OCI-LY1 (cell line): ENCODE data around the gene CCDC60.

Experiments
- H2AFZ ChIP-seq: fragments of 200-600 bp; sonication (generic), shearing (Covaris generic); 2 replicates; pipeline ENCODE4 v1.6.0; 2014; ENCODE audit warnings: antibody characterized with exemption, mild to moderate bottlenecking, low read length
- H3F3A ChIP-seq: fragments of 200-600 bp; sonication (generic), shearing (Covaris generic); 2 replicates; pipeline ENCODE4 v1.6.0; 2014; ENCODE audit warnings: mild to moderate bottlenecking, antibody characterized with exemption, low read length, moderate library complexity; ENCODE audit not compliant: insufficient read depth
- H3K27ac ChIP-seq: fragments of 200-600 bp; sonication (generic); 2 replicates; pipeline ENCODE4 v1.5.1; 2014; ENCODE audit warnings: low read length, mixed run types, mild to moderate bottlenecking, low read depth; ENCODE audit not compliant: poor library complexity, severe bottlenecking
- H3K27me3 ChIP-seq: fragments of 200-600 bp; sonication (generic); 2 replicates; pipeline ENCODE4 v1.6.0; 2014; ENCODE audit warnings: antibody characterized with exemption, mild to moderate bottlenecking, low read length, moderate library complexity; ENCODE audit not compliant: insufficient read depth
- H3K36me3 ChIP-seq: fragments of 200-600 bp; sonication (generic); 2 replicates; pipeline ENCODE4 v1.6.1; 2014; ENCODE audit warnings: mild to moderate bottlenecking, antibody characterized with exemption, low read length, moderate library complexity, mixed read lengths; ENCODE audit not compliant: insufficient read depth
- H3K4me1 ChIP-seq: fragments of 200-600 bp; sonication (generic); 2 replicates; pipeline ENCODE4 v1.5.1; 2014; ENCODE audit warnings: mild to moderate bottlenecking, low read length, moderate library complexity; ENCODE audit not compliant: insufficient read depth, severe bottlenecking
- H3K4me2 ChIP-seq: fragments of 200-600 bp; sonication (generic), shearing (Covaris generic); 2 replicates; pipeline ENCODE4 v1.6.1; 2014; ENCODE audit warnings: low read length
- H3K4me3 ChIP-seq: fragments of 200-600 bp; sonication (generic); 2 replicates; pipeline ENCODE4 v1.5.1; 2014; ENCODE audit warnings: low read length, low read depth, mild to moderate bottlenecking, mixed read lengths; ENCODE audit not compliant: poor library complexity, severe bottlenecking
- H3K79me2 ChIP-seq: fragments of 200-600 bp; shearing (Covaris generic); 2 replicates; pipeline ENCODE4 v1.6.1; 2016; ENCODE audit warnings: mixed run types, low read length, mixed read lengths; ENCODE audit not compliant: insufficient read depth
- H3K9ac ChIP-seq: fragments of 200-600 bp; sonication (generic), shearing (Covaris generic); 2 replicates; pipeline ENCODE4 v1.6.1; 2014; ENCODE audit warnings: mild to moderate bottlenecking, low read length, mixed read lengths
- H3K9me2 ChIP-seq: fragments of 200-600 bp; sonication (generic), shearing (Covaris generic); 2 replicates; pipeline ENCODE4 v1.6.1; 2014; ENCODE audit warnings: low read depth, mild to moderate bottlenecking, low read length, mixed read lengths
- H3K9me3 ChIP-seq: fragments of 200-600 bp; shearing (Covaris generic); 2 replicates; pipeline ENCODE4 v1.6.1; 2014; ENCODE audit warnings: low read length, mixed read lengths
- H4K20me1 ChIP-seq: fragments of 200-600 bp; sonication (generic), shearing (Covaris generic); 2 replicates; pipeline ENCODE4 v1.6.0; 2016; ENCODE audit warnings: mild to moderate bottlenecking, low read length; ENCODE audit not compliant: insufficient read depth
- CTCF ChIP-seq: fragments of 200-600 bp; sonication (generic), shearing (Covaris generic); IDR thresholded peaks from 2 replicates; pipeline ENCODE4 v1.5.1; 2017; ENCODE audit warnings: mild to moderate bottlenecking, antibody characterized with exemption, low read length, moderate library complexity, mixed read lengths
- EZH2 ChIP-seq: fragments of 200-600 bp; sonication (generic), shearing (Covaris generic); IDR thresholded peaks from 2 replicates; pipeline ENCODE4 v1.8.0; 2017; ENCODE audit warnings: borderline replicate concordance, mixed run types, mild to moderate bottlenecking, antibody characterized with exemption, low read length, moderate library complexity, mixed read lengths

The CCDC60 gene

GRCh38 chr12:119384340-119384739 is 49.8 kb downstream of the CCDC60 start:
- H3K9me2 ChIP-seq = no peaks in the 10 kb centered on the region
- H3K79me2 ChIP-seq = no peaks in the 10 kb centered on the region
- H3K9ac ChIP-seq = no peak overlapping the region
- H3K27ac ChIP-seq = no peak overlapping the region
- no peak overlapping the region for H2AFZ ChIP-seq
- no peaks in the 10 kb centered on the region for H3K9me3 ChIP-seq
- H3K27me3 ChIP-seq = no peaks in the 10 kb centered on the region
- H3K36me3 ChIP-seq = no peaks in the 10 kb centered on the region
- no peak overlapping the region for H3K4me3 ChIP-seq
- no peaks in the 10 kb centered on the region for H3F3A ChIP-seq
- H4K20me1 ChIP-seq = no peaks in the 10 kb centered on the region
- TF ChIP-seq CTCF (no peak), EZH2 (no peak)
- no peaks in the 10 kb centered on the region for H3K4me1 ChIP-seq
- no peak overlapping the region for H3K4me2 ChIP-seq

- Histone ChIP-seq H3F3A (no peaks in the 10 kb centered on the region), H3K4me1 (no peaks in the 10 kb centered on the region), H3K9ac (no peak overlapping the region), H3K9me3 (no peaks in the 10 kb centered on the region), H3K4me2 (no peak overlapping the region), H3K79me2 (no peaks in the 10 kb centered on the region), H3K4me3 (no peak overlapping the region), H3K36me3 (no peaks in the 10 kb centered on the region), H3K27me3 (no peaks in the 10 kb centered on the region), H2AFZ (no peak overlapping the region), H3K9me2 (no peaks in the 10 kb centered on the region), H4K20me1 (no peaks in the 10 kb centered on the region), H3K27ac (no peak overlapping the region)
- TF ChIP-seq EZH2 = no peak
- TF ChIP-seq CTCF = no peak
These were observed 51.1 kb downstream of the CCDC60 start for GRCh38 chr12:119385659-119386058.

- no peak overlapping the region for H3K27ac ChIP-seq
- H3K27me3 ChIP-seq = no peaks in the 10 kb centered on the region
- TF ChIP-seq EZH2 (no peak), CTCF (no peak)
- H4K20me1 ChIP-seq = no peaks in the 10 kb centered on the region
- no peak overlapping the region for H3K4me3 ChIP-seq
- H3K9me2 ChIP-seq = no peaks in the 10 kb centered on the region
- H3K4me2 ChIP-seq = no peak overlapping the region
- H2AFZ ChIP-seq = no peak overlapping the region
- H3K4me1 ChIP-seq = no peaks in the 10 kb centered on the region
- H3K79me2 ChIP-seq = no peaks in the 10 kb centered on the region
- H3K9ac ChIP-seq = no peak overlapping the region
- no peaks in the 10 kb centered on the region for H3K36me3 ChIP-seq
- no peaks in the 10 kb centered on the region for H3K9me3 ChIP-seq
- H3F3A ChIP-seq = no peaks in the 10 kb centered on the region
These were observed 55.2 kb downstream of the CCDC60 start for GRCh38 chr12:119389687-119390086.
